HG03280 (cell line): ENCODE measurements around the gene ITSN1.

ENCODE experiments used
- ATAC-seq: cut with Tn5 transposase; IDR thresholded peaks from one replicate; pipeline ENCODE4 v1.9.1; 2021; ENCODE audit warnings: mild to moderate bottlenecking, moderate library complexity; ENCODE audit not compliant: unreplicated experiment

ITSN1 gene

GRCh38 chr21:33945652-33946270 lies 303.5 kb downstream of the ITSN1 start:
- ATAC-seq: no peak

GRCh38 chr21:33947451-33948095 lies 305.3 kb downstream of the ITSN1 start:
- ATAC-seq: peak; percentile 53

- ATAC-seq: peak; percentile 57
Measured at GRCh38 chr21:33948096-33948950, 306.0 kb downstream of the ITSN1 start.

GRCh38 chr21:33948951-33949444 lies 306.7 kb downstream of the ITSN1 start:
- no peak for ATAC-seq
